Activated CD4-positive, alpha-beta T cell treated with anti-CD3 and anti-CD28 coated beads for 4 hours (primary cell): ENCODE measurements around the gene NR4A2.

ENCODE experiments used
- DNase-seq, 2 donors: peaks; one replicate each; pipeline ENCODE4 v3.0.0-alpha.2; 2020

Gene NR4A2

DNA sequence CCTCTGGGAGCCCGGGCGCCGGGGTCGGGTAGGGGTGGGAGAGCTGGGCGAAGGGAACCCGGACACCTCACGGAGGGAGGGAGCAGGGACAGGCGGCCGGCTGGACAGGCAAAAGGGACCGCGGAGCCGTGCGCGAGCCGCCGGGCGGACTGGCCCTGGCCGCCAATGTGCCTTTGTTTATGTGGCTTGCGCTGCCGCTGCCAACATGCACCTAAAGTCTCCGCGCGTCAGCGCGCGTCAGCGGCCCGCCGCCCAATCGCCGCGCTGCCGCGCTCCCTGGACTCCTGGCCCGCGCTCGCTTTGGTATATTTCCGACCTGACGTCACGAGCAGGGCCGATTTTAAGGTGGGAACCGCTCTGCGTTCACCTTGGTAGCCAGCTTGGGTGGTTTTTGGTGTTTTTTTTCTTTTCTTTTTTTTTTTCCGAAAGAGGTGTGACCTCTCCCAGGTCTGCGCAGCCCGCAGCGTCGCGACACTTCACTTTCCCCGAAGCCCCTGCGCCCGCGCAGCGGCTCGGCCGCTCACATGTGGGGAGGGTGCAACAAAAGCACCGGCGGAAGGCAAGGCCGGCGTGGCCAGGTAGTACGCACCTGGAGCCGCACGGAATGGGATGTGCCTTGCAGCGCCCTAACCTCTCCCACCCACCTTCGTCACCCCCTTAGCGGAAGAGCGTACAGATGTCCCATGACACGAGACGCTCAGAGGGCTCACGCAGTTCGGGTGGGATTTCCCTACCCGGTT is at the start of gene NR4A2:
NR4A2 (minus strand) TSS at position 188 of the 740 bp plus-strand sequence. CDS start 2,535 bp downstream, outside the sequence.
- peak; percentile 91 for DNase-seq

DNA sequence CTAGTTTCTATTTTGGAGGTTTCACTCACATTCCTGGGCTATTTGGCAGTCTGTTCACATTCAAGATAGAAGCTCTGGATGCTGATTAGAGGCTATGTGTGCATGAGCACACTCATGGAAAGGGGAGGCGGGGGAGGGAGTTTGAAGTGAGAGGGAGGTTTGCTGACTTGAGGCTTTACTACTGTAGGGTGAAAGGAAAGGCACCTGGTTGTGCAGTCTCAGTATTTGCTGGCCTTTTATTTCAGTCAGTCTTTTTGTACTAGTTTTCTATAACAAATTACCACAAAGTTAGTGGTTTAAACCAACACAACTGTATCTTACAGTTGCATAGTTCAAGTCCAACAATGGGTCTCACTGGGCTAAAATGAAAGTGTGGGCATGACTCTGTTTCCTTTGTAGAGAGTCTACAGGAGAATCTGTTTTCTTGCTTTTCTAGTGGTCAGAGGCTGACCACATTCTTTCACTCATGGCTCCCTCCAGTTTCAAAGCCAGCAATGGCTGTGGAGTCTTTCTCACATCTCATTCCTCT is 47.7 kb upstream of the NR4A2 start:
- DNase-seq, result no peak

DNA sequence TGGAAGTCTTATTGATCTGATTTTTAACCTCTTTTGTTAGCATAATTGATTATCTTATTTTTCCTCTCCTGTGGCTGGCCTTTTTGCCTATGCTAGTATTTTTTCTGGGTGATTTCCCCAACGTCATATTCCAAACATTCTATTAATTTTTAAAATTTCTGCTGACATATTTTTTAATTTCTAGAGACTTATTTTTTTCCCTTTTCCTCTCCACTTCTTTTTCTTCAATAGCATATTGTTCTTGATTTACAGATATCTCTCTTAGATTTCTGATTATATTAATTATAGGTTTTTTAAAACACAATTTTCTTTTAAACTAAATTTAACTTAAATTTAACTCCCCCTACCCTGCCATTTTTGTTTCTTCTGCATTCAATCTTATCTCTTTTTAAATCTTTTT is 47.2 kb upstream of the NR4A2 start:
- DNase-seq, result no peak

DNA sequence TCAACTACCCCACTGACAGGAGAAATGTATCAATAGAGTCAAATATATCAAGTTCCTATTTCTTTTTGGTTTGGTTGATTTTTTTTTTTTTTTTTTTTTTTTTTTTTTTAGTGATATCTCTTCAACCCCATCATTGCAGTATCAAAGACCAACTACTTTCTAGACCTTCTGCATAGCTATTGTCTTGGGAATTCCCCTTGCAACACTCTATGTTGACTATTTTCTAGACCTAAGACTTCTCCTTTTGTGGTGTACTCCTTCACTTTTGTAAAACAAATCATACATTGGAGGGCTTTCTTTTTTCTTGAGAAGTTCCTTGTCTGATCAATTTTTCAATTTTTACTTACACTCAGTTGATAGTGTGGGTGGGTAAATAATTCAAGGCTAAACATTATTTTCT is 46.5 kb upstream of the NR4A2 start:
- no peak for DNase-seq

DNA sequence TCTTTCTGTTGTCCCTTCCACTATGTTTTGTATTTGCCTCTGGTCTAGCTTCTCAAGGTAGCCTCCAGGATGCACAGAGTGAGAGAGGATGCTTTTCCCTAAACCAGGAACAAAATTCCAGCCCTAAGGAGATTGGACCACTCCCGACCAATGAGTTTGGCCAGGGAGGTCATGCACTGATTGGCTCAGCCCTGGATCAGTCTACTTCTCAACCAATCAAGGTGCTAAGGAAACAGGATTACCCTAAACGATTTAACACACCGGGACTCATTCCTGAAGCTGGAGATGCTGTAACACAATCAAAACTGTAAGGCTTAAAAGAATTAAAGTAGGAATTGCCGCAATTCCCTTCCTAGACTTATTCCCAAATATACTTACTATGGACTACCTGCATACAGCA is 34.2 kb upstream of the NR4A2 start:
- DNase-seq, result no peak

DNA sequence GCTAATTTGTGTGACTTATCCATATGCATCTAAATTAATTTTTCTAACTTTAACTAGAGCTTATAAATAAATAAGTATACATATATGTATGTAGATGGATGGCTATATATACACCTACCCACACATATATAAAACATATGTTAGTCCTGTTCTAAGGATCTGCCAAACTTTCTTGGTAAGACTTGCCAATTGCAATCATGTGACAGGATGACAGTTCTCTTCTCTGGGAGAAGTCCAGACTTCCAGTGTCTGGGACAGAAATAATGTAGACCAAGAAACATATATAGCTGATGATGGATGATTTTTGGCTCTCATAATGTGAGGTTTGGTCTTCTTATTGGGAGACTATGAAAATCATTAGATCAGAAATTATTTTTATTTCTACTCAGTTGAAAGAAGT is 30.6 kb upstream of the NR4A2 start:
- DNase-seq, result no peak

DNA sequence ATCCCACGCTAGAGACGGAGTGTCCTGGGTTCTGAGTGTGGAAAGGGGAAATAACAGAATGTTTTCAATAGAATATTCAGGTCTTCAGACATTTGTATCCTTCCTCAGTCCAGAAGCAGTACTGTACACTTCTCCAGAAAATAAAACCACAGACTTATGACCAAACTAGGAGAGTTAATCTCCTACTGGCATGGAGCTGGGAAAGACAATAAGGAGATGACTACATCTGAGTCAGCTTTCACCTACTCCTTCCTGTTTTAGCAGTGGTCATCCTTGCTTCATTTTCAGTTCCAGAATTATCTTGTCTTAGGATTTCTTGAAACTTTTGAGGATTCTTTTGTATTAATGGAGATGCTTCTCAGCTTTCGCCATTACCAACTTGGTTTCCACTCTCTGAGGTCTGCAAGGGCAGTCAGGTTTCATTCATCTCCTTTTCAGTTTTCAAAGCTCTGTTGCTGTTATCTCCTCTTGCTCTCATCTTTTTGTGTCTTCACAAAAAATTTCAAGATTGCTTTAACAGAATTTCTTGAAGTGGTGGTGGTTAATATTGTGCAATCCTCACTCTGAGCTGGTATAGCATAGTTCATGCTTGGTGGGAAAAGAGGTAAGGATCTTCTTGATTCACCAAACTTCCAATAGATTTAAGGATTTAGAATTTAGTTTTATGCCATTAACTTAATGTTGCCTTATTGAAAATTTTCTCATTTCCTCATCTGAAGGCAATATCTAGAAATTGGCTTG is 23.7 kb upstream of the NR4A2 start:
- no peak for DNase-seq

DNA sequence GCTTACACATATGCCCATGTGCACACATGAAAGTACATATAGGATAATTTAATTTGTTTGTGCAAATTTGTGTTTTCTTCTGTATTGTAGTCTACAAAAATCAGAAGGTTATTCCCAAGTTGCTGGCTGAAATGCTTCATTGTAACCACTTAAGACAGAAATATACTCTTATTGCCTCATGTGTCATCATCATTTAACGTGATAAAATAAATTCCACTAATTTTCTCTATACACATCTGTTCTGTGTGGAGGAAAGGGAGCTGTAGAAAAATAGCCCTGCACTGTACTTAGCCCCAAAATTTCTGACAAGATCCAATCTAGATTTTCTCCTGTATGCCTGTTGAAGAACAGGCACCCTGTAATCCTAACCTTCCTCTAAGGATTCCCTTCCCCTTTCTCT is 20.4 kb upstream of the NR4A2 start:
- DNase-seq, result no peak

DNA sequence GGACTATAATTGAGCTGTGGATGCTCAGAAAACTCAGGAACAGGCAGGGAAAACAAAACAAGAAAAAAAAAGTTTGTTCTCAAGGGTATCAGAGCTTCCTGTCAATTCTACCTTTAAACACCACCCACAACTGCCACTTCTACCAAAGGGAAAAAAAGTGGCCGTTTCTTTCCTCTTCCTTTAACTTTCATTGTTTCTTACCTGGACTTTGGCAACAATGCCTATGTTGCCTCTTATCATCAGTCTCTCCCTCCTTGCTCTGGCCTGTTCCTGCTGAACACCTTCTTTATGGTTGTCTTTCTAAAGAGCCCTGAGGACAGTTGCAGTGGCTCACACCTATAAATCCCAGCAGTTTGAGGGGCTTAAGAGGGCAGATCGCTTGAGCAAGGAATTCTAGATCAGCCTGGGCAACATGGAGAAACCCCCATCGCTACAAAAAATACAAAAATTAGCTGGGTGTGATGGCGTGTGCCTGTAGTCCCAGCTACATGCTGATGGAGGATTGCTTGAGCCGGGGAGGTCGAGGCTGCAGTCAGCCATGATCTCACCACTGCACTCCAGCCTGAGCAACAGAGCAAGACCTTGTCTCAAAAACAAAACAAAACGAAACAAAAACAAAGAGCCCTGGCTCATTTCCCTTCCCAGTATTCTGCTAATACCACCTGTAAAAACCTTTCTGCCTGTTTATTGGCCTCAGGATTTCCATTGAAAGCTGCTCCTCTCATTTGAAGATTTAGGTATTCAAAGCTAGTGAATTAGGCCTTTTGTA is 18.0 kb upstream of the NR4A2 start:
- DNase-seq, result no peak

DNA sequence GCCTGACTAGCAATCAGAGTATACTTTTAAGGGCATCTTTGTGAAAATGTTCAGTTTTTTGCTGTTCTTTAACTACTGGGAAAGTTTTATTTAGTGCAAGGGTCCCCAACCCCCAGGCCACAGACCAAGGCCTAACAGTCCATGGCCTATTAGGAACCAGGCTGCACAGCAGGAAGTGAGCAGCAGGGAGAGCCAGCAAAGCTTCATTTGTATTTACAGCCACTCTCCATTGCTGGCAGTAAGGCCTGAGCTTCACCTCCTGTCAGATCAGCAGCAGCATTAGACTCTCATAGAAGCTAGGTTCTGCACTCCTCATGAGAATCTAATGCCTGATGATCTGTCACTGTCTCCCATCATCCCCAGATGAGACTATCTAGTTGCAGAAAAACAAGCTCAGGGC is 17.1 kb upstream of the NR4A2 start:
- no peak for DNase-seq

DNA sequence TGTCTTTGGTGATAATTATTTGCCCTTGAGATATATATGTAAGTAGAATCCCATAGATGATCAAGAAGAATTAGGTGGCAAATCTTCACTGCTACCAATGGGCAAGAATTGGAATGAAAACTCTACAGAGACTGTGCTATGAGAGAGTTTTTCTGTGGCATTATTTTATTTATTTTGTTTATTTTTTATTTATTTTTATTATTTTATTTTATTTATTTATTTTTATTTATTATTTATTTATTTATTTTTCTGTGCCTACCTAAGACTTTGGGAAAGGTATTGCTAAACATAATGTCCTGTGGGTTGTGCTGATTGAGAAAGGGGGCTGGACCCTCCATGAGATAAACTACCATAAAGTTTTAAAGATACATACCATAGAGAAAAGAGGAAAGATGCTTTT is 16.6 kb upstream of the NR4A2 start:
- DNase-seq, result no peak

DNA sequence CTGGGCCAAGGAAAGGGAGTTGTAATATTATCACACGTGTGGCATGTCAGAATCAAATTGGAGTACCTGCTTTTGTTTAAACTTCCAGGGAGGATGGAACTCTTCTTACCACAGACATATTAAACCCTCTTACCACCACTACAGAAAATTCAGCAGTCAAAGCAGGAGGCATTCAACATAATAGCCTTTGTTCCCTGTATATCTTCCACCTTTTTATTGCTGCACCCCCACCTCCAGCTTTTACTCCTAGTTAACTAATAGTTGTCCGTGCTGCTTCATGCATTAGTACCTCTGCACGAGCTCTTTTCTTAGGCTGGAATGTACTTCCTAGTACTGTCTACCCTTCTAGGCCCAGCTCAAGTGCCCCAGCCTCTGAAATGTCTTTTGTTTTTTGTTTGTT is 14.9 kb upstream of the NR4A2 start:
- DNase-seq, result no peak

DNA sequence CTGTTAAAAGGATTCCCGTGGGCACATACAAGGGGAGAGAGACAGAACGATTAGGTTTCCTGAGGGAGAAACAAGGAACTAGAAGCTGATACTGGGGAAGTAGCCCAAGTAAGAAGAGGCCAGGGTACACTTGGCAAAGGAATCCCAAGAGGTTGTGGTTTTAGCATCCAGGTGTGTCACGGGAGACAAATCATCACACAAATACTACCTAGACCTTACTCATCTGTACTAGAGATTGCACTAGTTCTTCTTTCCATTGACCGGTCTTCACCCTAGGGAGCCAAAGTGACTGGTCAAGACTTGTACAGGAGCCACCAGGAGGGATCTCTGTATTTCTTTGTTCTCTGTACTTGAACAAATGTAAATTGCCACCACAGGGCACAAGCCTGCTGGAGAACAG is 14.2 kb upstream of the NR4A2 start:
- no peak for DNase-seq

DNA sequence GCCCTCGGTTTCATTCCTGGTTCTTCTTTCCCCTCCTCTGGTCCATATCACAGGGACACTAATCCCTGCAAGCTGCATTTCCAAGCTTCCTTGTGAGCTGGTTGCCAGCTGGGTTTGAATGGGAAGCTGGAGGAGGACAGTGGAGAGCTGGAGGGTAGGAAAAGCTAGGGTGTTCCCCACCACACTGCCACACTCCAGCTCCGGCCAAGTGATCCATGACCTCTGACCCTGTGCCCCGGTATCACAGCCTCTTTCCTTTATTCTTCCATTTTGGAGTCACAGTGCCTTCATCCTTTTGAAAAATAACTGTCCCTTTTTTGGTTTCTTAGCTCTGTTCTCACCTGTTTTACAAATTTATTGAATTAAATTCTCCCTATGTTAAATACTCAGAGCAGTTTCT is 13.1 kb upstream of the NR4A2 start:
- no peak for DNase-seq

DNA sequence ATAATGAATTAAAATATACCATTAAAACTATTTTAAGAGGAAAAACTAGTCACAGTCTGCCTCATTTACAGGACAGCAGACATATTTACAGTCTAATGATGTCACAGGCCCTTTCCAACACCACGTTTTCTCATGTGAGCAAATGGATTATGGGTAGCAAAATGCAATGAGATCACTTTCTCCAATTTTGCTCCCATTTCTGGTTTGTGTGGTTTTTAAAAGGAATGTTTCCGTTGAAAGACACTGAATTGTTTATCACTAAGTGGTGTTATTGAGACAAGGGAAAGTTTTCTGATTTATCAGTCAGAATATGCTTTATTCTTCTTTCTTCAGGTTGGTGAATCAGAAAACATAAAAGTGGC is 11.4 kb upstream of the NR4A2 start:
- DNase-seq, result no peak

DNA sequence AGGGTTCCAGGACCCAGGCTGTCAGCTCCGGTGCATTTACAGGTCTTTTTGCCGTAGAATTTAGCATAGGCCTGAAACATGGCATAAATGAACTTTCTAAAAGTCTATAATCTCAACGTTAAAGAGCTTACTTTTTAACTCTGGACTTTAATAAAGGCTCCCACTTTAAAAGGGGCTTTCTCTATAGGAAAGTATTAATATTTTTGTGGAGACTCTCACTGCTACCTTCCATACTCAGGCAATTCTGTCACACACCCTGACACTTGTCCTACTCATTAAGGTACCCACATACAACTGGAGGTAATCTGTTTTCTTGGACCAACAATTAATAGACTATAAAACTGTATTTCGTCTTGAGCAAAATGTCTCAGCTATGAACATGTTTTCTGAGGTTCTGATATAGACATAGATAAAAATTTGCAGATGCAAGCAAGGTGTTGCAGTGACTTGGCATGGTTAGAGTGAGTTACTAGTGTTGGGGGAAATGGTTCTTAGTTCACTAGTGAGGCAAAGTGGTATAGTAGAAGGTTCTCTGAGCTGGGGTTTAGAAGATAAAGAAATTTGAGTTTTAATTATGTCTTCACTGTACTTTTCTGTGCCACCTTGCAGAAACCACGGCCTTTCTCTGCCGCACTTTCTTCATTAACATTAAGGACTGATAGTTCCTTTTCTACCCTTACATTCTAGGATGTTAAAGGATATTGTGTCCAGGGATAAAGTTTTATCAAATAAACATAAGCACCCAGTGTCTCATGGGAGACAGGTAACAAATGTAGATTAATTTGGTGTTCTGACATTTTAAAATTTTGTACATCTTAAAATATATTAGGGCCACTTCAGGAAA is 10.8 kb upstream of the NR4A2 start:
- no peak for DNase-seq

DNA sequence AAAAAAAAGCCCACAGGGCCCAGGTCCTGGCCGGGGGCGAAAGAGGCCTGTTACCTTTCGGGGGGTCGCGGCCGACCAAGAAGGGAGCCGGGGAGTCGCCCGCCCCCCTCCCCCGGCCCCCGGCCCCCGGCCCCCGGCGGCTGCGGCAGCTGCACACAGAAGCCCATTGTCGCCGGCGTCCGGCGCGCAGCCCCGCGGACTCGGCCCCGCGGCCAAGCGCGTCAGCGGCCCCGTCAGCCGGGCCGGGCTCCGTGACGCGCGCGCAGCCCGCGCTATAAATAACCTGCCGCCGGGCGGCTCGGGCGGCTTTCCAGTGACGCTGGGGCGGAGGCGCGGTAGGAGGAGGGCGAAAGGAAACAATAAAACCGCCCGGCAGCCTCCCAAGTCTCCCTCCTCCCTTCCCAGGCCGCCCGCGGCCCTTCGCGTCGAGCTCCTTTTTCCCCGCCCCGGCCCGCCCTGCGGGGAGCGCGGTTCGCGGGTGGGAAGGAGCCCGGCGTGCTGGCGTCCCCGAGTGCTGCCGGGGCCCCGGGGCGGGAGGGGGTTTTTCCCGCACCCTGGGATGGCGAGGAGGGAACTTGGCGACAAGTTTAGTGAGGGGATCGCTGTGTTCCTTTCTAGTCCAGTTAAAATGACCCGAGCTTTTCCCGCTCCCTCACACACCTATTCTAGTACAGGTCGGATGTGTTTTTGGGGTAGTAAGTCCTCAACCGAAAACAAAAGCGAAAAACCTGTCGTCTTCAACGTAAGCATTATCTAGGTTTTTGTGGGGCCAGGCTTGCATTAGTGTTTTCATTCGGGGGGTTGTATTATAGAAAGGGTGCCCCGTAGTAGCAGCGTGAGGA is 10.0 kb upstream of the NR4A2 start:
- peak; percentile 88 to 90 for DNase-seq

DNA sequence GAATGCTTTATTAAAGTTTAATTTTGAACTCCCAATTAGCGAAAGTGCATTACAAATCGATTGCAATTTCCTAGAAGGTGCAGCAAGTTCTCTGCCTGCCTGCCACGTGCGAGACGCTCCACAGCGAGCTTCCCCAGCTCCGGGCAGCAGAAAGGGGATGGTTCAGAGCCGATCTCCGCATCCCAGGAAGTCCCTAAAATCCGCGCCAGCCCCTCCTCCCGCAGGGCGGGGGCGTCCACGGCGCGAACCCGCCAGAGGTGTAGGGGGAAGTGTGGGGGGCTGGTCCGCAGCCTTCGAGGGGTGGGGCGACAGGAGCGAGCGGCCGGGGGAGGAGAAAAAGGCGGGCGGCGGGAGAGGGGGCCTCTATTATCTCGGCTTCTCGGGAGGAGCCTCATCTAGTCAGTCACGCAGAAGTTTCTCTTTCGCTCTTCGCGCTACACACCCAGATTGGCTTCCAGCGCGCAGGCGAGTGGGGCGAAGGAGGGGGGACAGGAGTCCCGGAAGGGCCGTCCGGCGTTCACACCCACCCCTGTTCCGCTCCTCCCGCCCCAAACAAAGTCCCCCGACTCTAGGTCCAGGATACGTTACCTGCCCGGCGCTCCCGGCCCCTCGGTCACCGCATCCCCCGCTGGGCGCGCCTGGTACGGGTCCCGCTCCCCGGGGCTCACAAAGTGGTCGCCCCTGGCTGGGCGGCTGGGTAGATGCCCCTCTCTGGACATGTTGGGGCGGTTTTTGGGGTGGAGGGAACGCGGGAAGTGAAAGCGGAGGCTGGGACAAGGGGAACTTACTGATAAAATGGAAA is 9.1 kb upstream of the NR4A2 start:
- peak; percentile 89 to 91 for DNase-seq

DNA sequence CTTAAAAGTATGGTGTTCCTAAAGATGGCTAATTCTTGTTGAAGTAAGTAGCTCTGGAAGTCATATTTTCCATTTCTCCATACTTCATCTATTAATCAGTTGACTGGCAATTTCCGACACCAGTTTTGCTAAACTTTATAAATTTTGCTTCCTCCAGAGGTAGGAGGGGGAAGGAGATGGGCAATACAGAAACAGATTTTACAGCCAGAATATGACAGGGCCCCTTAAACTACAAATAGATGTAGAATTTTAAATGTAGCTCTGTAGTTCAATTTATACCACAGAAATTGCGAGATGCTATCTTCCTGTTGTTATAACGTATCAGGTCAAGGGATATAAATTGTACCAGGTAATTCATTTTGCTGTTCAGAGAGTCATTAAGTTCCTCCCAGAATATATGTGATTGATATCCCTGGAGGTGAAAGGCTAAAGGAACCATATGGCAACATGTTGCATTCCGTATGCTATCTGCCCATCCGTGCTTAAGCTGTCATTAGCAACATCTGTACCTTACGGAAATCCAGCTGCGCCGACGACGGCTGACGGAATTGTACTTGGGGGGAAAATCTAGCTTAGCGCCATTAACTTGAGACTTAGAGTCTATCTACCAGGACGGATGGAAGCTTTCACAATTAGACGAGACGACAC is 8.4 kb upstream of the NR4A2 start:
- no peak for DNase-seq

DNA sequence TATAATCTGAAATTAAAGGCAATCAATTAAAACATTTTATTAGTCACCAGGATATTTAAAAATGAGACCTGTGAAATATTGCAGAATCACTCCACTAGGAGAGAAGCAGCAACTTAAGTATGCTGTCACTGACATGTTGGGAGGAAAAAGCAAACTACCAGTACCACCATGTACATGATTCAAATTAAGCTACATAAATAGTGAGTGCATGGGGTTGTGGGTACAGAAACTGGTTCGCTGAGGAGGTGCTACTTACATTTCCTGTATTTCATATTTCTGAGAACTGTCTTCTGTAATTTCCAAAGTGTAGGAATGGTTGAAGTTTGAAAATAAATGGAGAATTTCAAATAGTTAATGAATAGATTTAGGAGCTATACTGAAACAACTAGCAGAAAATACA is 7.9 kb upstream of the NR4A2 start:
- no peak for DNase-seq
